GM19351 (cell line): ENCODE measurements around the gene ASB15.
"Not testable (repeated sequence)": the region's sequence is repeated elsewhere in the genome, so short reads cannot be mapped to it uniquely, and the experiment has no call there.

Experiments used
- ATAC-seq: cut with Tn5 transposase; IDR thresholded peaks from one replicate; pipeline ENCODE4 v1.9.1; 2021; ENCODE audit warnings: mild to moderate bottlenecking, moderate library complexity; ENCODE audit not compliant: unreplicated experiment

Gene ASB15

DNA sequence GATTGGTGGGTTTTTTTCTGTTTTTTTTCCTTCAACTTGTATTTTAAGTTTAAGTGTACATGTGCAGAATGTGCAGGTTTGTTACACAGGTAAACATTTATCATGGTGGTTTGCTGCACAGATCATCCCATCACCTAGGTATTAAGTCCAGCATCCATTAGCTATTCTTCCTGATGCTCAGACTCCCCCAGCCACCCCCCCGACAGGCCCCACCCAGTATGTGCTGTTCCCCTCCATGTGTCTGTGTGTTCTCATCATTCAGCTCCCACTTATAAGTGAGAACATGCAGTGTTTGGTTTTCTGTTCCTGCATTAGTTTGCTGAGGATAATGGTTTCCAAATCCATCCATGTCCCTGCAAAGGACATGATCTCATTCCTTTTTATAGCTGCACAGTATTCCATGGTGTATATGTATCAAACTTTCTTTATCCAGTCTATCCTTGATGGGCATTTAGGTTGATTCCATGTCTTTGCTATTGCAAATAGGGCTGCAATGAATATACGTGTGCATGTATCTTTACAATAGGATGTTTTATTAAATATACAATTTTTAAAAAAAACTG, 32.5 kb downstream of the ASB15 start:
- ATAC-seq, result not testable (repeated sequence)

DNA sequence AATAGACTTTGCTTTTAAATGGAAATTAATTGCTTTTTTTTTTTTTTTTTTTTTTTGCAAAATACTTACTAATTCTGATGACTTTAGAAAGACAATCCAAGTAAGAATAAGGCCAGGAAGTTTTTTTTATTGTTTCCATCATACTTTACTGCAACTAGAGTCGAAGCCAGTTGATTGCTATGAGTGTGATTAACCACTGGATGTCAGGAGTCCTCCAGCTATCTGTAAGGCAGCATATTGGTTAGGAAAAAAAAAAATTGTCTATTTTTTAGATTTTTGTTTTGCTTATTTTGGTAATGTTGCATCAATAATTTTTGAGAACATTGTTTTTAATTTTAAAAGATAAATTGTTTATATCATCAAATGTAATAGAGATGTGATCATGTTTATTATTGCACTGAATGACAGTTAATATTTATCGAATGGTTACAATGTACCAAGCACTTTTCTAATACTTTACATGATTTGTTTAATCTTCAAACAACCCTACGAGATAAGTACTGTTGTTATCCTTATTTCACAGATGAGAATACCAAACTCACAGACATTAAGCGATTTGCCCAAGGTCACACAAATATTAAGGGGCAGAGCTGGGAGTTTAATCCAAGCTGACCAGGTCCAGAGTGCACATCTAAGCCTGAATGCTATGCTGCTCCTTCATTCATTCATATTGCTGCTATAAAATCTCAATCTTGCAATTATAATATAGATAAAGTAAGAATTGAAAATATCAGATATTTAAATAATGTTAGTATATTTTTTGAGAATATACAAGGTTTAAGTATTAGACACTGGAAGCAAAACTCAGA, 34.1 kb downstream of the ASB15 start:
- ATAC-seq, result peak; percentile 70

DNA sequence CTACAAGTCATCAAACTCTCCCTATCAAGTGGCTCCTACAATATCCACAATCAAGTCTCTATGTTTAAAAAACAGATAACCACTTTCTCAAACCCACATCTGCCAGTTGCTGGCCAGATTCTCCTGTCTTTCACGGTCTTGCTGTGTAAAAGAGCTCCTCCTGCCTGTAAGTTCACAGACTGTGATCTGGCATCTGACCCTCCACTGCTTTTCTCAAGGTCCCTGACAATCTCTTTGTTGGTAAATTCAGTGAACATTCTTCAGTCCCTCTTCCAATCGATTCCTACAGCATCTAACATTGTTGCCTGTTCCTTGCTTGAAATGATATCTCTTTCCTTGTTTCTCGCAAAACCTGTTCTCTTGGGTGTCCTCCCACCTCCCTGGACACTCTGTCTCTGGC, 35.6 kb downstream of the ASB15 start:
- no peak for ATAC-seq

DNA sequence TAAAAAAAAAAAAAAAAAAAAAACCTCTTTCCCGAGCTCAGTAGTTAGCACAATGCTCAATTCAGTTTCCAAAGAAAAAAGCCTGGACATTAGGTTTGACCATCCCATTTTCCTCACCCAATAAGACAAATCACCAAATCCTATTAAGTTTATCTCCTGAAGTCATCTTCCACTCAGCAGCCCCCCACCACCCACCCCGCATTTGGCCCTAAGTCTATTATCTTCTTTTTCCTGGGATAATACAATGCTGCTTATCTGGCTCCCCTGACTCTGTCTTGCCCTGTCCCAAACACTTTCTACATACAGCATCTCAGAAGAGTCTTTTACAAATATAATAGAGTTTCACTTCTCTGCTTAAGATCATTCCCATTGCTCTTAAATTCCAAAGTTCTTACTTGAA, 36.3 kb downstream of the ASB15 start:
- no peak for ATAC-seq

DNA sequence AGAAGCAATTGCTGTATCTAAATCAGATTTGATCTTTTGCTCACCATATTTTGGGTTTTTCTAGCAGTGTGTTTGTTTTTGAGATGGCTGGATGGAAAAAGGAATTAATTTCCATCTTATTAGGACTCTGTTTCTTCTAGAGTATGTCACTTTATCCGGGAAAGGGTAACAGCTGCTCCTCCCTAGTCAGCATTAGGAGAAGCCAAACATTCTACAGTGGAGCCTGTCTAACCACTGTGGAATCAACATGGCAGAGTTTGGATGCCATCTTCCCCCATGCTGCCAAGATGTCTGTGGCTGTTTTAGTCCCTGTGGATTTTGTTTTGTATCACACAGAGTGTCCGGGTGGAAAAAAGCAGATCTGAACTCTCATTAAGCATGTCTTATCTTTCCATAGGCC, 38.0 kb downstream of the ASB15 start:
- no peak for ATAC-seq

DNA sequence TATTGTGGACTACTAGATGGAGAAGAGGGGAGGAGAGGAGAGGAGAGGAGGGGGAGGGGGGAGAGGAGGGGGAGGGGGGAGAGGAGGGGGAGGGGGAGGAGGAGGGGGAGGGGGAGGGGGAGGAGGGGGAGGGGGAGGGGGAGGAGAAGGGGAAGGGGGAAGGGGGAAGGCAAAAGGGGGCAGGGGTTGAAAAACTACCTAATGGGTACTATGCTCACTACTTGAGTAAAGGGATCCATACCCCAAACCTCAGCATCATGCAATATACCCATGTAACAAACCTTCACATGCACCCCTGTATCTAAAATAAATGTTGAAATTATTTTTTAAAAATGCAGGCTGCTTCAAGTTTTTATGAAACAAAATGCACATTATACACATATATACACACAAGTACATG, 39.0 kb downstream of the ASB15 start:
- no peak for ATAC-seq

DNA sequence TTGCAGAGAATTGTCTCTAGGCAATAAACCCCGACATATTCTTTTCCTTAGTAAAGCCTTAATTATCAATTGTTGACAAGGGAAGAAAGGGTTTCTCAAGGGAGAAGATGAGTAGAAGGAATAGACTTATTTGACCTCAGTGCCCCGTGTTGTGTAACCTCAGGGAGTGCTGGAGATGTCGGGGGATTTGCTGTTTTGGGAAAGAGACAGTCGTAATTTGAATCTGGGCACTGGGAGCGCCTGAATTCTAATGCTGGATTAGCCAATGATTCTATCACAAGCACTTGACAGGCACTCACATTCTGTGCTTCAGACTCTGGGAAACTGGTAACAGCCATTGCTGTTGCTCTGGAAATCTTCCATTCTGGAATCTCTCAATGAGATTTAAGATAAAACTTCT, 40.3 kb downstream of the ASB15 start:
- ATAC-seq, result no peak

DNA sequence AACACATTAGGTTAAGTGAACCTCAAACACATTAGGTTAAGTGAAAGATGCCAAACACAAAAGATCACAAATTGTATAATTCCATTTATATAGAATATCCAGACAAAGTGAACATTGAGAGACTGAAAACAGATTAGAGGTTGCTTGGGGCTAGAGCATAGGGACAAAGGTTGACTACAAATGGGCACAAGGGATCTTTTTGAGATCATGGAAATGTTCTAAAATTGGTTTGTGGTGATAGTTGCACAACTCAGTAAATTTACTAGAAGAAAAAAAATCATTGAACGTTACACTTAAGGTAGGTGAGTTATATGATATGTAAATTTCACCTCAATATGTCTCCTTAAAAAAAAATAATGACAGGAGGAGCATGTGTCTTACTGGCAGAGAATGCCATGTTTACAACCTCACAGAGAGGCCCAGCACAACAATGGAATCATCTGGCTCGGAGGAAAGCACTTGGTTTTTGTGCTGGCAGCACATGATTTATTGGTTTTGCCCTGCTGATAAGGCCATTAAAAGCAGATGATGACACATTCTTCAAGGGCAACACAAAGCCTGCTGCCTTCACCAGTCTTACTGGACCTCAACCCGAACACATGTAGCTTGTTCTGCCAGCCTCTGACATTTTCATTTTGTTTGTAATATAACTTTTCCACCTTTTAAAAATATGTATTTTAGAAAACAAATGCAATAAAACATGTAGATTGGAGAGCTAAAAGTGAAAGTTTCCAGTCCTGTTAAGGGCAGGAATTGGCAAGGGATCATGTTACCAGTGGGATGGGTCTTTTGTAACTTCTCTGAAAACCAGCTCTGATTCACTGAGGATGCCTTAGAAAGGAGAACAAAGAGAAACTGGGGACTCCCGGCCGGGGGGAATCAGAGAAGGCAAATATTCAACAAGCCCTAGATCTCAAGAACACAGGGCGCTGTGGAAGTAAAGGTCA, 42.1 kb downstream of the ASB15 start:
- no peak for ATAC-seq

DNA sequence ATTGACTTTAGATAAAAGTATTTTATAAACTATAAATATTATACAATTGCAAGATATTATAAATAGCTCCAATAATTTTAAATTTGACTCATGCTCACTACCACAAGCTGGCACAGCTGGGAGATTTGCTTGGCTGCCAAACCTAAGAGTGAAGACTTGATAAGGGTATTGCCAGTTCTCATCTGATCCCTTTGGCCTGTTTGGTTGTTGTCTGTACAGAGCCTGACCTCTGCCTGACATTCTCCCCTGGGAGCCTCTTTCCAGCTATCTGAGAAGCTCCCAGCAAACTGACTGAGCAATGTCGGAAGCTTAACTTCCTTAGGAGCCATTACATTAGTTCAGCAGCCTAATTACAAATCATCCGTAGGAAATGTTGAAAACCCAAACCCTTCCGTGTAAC, 43.9 kb downstream of the ASB15 start:
- ATAC-seq, result no peak

DNA sequence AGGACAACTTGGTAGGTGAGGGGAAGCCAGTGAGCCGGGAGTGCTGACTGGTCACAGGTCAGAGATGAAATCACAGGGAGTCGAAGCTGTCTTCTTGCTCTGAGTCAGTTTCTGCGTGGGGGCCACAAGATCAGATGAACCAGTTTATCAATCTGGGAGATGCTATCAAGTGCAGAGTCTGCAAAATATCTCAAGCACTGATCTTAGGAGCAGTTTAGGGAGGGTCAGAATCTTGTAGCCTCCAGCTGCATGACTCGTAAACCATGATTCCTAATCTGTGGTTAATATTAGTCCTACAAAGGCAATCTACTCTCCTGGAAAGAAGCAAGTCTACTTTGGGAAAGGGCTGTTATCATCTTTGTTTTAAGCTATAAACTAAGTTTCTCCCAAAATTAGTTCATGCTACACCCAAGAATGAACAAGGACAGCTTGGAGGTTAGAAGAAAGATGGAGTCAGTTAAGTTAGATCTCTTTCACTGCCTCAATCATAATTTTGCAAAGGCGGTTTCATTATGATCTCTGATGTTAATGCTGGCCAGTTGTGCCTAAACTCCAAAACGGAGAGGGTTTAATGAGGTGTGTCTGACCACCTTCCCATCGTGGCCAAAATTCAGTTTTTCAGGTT, 45.6 kb downstream of the ASB15 start:
- ATAC-seq, result no peak

DNA sequence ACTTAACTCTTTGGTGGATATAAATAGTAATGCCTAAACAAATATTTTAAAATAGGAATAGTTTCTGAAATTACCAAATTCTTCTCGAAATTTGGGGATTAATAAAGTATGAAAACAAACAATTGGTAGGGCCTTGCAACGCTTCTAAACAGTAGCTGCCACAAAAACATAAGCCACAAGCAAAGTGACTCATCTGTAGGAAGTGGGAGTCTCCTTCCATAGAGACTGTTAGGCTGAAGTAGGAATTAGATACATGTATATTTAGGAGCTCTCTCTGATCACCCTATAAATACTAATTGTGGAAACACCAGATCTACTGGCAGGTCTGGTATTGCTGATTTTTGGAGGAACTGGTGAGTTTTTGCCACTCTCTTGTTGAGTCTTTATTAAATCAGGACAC, 48.3 kb downstream of the ASB15 start:
- ATAC-seq, result no peak

DNA sequence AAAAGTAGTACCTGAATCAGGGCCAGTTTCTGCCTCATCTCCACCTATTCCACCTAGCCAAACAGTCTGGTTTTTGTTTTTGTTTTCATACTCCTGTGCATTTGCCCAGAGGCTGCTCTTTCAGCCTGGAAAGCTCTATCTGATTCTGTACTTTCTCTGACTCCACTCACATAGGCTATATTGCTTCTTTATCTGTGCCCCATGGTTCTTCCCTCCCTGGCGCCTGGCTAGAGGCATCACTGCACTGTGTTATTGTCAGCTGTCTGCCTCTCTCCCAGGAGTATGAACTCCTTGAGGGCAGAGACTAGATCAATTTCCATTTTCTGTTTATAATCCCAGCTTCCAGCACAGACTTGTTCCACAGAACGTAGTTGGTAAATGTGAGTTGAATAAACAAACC, 49.0 kb downstream of the ASB15 start:
- ATAC-seq, result no peak

DNA sequence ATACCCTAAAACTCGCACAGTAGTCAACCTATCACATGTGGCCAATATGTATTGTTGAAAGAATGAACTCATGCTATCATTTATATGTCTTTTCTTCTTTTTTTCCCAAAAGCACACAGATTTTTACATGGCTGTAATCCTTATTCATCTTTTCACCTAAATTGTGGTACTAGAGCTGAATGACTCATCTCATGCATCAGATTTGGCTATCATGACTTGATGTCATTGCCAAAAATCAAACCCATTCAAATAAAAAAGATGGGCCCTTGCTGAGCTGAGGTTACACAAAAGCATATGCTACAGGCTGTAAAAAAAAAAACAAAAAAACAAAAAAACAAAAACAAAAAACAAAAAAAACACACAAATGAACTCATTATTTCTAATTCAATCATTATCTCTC, 50.8 kb downstream of the ASB15 start:
- ATAC-seq, result no peak

DNA sequence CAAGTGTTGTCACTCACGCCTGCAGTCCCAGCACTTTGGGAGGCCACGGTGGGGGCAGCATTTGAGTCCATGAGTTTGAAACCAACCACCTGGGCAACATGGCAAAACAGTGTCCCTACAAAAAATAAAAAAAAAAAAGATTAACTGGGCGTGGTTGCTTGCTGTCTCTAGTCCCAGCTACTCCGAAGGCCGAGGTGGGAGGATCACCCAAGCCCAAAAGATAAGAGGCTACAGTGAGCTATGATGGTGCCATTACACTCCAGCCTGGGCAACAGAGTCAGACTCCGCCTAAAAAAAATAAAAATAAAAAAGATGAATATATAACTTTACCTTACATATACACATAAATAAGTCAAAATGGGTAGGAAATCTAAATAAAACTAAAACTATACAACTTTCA, 51.5 kb downstream of the ASB15 start:
- ATAC-seq, result no peak

DNA sequence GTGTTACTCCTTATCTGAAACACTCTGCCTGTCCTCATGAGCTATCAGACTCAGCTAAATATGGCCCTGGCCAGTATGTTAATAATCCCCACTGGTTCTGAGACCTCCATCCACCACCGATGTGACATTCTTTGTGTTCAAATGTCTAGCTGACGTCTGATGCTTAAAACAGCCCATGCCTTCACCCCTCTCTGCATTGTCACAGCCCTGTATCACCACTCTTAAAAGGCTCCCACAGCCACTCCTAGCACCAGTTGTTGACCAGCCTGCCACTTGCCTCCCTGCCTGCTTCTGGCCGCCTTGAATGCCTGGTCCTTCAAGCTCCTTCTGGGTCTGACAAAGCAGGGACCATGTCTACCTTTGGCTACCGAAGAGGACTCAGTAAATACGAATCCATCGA, 54.0 kb downstream of the ASB15 start, which contains the start of gene LMOD2:
LMOD2 (plus strand) TSS at position 253 of the 400 bp plus-strand sequence; CDS start at position 351, 98 bp downstream.
- ATAC-seq, result no peak

DNA sequence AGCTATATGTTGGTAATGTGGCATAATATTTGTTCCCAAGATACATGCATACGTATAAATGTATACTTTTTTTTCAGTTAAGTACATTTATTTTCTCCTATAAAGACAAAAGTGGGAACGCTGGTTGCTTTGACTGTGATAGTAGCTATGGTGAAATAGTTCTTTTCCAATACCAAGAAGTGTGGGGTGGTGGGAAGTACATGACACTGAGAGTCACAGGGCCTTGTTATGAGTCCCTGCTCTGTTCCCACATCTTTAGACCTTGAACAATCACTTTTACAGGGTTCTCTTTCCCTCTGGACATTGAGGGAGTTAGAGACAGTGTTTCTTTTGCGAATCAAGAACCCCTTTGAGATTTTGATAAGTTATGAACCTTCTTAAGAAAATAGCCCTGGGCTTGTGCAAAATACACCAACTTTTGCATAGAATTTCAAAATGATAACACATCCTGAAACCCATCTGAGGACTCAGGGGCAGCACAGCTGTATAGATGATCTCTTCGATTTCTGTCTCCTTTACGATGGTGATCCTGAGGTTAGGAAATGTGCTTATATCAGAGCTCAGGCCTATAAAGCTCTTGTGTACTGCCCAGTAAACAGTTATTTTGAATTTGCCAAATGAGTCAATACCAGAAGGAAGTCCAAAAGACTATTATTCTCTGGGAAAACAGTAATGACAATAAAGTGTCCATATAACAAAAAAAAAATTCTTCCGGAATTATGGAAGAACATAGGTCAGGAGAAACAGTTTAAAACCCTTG, 55.1 kb downstream of the ASB15 start:
- no peak for ATAC-seq

DNA sequence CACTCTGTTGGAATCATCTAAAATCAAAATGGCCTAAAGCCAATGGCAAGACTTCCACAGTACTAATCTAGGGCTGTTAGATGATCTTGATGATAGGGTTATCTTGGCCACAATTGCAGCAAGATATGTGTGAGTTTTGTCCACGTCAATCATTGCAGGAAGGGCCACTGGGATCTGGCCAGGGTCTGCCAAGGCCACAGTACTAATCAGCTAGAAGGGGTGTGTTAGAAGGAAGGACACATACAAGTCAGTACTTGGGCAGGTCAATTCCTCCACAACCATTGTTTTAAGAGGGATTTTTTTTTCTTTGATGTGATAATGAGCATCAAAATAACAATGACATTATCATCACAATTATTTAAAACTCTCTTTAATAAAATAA, 55.7 kb downstream of the ASB15 start:
- ATAC-seq, result no peak

DNA sequence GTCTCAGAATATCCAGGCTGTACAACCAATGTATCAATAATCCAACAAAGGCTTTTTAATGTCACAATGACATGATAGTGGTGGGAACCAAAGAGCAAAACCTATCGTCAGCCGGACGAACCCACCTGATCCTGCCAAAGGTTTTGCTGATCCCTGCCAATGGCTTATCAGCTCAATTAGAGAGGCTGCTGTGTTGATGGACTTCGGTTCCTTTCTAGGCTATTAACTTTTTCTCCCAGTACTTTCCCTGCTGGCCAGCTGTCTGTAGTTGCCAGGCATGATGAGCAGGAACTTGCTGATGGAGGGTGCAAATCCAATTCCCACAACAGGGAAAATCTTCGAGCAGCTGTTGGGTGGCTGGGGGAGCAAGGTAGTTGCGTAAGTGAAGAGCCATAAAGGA, 56.4 kb downstream of the ASB15 start:
- no peak for ATAC-seq

DNA sequence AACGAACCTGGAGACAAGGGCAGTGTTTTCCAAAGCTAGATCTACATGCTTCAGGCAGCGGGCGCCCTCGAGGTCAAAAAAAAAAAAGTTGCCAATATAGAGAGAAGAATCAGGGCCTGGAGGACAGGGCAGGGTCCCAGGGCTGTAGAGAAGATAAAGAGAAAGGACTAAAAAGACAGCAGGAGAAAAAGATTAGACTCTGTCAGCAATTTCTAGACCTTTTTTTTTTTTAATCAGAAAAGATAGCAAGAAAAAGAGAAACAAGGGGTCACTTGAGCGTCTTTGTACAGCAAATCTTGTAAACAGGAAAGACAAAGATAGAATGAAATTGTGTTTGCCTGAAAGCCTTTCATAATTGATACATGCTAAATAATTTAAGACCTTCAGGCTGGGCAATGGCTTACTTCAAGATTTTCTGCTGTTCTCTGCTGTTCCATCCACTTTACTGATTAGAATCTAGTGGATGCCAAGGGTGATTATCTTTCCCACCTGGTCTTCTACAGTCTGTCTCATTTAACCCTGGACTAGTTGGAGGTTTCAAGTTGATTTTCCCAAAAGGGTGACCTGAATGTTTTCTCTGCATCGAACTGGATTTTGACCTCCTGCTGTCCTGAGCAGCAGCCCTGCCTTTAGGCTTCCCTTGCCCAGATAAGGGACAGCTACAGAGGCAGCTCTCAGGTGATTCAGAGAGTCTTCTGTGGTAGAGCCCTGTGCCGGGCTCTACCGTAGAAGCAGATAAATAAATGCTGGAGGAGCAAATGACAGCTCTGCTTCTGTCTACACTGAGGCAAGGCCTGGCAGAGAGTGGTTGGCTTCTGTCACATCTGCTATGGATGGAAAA, 59.1 kb downstream of the ASB15 start:
- no peak for ATAC-seq

DNA sequence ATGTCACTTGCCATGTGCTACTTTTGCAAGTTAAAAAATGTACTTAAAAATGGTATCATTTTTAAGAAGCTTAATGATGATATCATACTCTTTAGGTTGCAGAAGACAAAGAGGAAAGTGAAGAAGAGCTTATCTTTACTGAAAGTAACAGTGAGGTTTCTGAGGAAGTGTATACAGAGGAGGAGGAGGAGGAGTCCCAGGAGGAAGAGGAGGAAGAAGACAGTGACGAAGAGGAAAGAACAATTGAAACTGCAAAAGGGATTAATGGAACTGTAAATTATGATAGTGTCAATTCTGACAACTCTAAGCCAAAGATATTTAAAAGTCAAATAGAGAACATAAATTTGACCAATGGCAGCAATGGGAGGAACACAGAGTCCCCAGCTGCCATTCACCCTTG, 60.1 kb downstream of the ASB15 start:
- ATAC-seq, result no peak
